HG03139 (cell line): ENCODE data around the gene ADAMTSL3.
A peak's percentile ranks its signal among the peaks of the same experiment; 100 is the strongest.
"Not testable (repeated sequence)": the region's sequence is repeated elsewhere in the genome, so short reads cannot be mapped to it uniquely, and the experiment has no call there.

Source experiments
- ATAC-seq: cut with Tn5 transposase; IDR thresholded peaks from one replicate; pipeline ENCODE4 v1.9.1; 2021; ENCODE audit not compliant: unreplicated experiment

ADAMTSL3 gene

GRCh38 chr15:83956887-83957286, 303.0 kb downstream of the ADAMTSL3 start:
- ATAC-seq, result no peak

GRCh38 chr15:83959477-83959876, 305.6 kb downstream of the ADAMTSL3 start:
- ATAC-seq, result no peak

GRCh38 chr15:83960192-83960829, 306.4 kb downstream of the ADAMTSL3 start:
- no peak for ATAC-seq

GRCh38 chr15:83961311-83961710, 307.4 kb downstream of the ADAMTSL3 start:
- ATAC-seq, result no peak

- not testable (repeated sequence) for ATAC-seq
Measured at GRCh38 chr15:83964967-83965366, 311.0 kb downstream of the ADAMTSL3 start.

GRCh38 chr15:83970295-83970890, 316.5 kb downstream of the ADAMTSL3 start:
- no peak for ATAC-seq

GRCh38 chr15:83971992-83972391, 318.1 kb downstream of the ADAMTSL3 start:
- no peak for ATAC-seq

- no peak for ATAC-seq
Measured at GRCh38 chr15:83973816-83974215, 319.9 kb downstream of the ADAMTSL3 start.

- ATAC-seq, result no peak
Measured at GRCh38 chr15:83977992-83978391, 324.1 kb downstream of the ADAMTSL3 start.

- ATAC-seq, result no peak
Measured at GRCh38 chr15:83978588-83978987, 324.7 kb downstream of the ADAMTSL3 start.

- ATAC-seq, result no peak
Measured at GRCh38 chr15:83980637-83981036, 326.7 kb downstream of the ADAMTSL3 start.

- ATAC-seq, result no peak
Measured at GRCh38 chr15:83982748-83983147, 328.8 kb downstream of the ADAMTSL3 start.

GRCh38 chr15:83983634-83984458, 329.9 kb downstream of the ADAMTSL3 start:
- peak; percentile 72 for ATAC-seq

- ATAC-seq, result no peak
Measured at GRCh38 chr15:83984601-83985000, 330.7 kb downstream of the ADAMTSL3 start.

- ATAC-seq, result no peak
Measured at GRCh38 chr15:83991163-83991562, 337.2 kb downstream of the ADAMTSL3 start.

- ATAC-seq, result no peak
Measured at GRCh38 chr15:83992324-83993031, 338.6 kb downstream of the ADAMTSL3 start.

GRCh38 chr15:83993591-83993990, 339.7 kb downstream of the ADAMTSL3 start:
- ATAC-seq, result no peak

- ATAC-seq, result no peak
Measured at GRCh38 chr15:83998486-83998885, 344.6 kb downstream of the ADAMTSL3 start.

- no peak for ATAC-seq
Measured at GRCh38 chr15:83999396-84000135, 345.6 kb downstream of the ADAMTSL3 start.

- ATAC-seq, result no peak
Measured at GRCh38 chr15:84001037-84001436, 347.1 kb downstream of the ADAMTSL3 start.

- no peak for ATAC-seq
Measured at GRCh38 chr15:84001655-84002054, 347.7 kb downstream of the ADAMTSL3 start.
